Choroid plexus epithelial cell (primary cell): ENCODE measurements around the gene SHMT2.

Source experiments
- DNase-seq: peaks from one replicate; pipeline ENCODE4 v3.0.0-alpha.2; 2010; ENCODE audit warnings: low read depth
- H3K4me3 ChIP-seq: 2 replicates; pipeline ENCODE4 v1.5.1; 2011; ENCODE audit warnings: low read depth, mild to moderate bottlenecking, control low read depth, low read length, moderate library complexity
- CTCF ChIP-seq: conservative IDR thresholded peaks from 2 replicates; pipeline ENCODE4 v1.5.1; 2011; ENCODE audit warnings: low read depth, mild to moderate bottlenecking, control low read depth, inconsistent platforms, low read length, moderate library complexity

SHMT2 gene

GRCh38 chr12:57233357-57234232 is 4.1 kb downstream of the SHMT2 start:
- no peak overlapping the region for H3K4me3 ChIP-seq
- TF ChIP-seq CTCF = no peak
- peak; percentile 86 for DNase-seq

- TF ChIP-seq CTCF = no peak
- no peak overlapping the region for H3K4me3 ChIP-seq
- no peak for DNase-seq
These were observed 4.7 kb downstream of the SHMT2 start for GRCh38 chr12:57234233-57234570.

- DNase-seq = no peak
- no peak for TF ChIP-seq CTCF
- no peak overlapping the region for H3K4me3 ChIP-seq
These were observed 5.1 kb downstream of the SHMT2 start for GRCh38 chr12:57234571-57235016.

- H3K4me3 ChIP-seq = no peak overlapping the region
- DNase-seq = peak; percentile 85
- peak; percentile 14 for TF ChIP-seq CTCF
These were observed 5.7 kb downstream of the SHMT2 start for GRCh38 chr12:57235017-57235727.

GRCh38 chr12:57235728-57236131 is 6.2 kb downstream of the SHMT2 start:
- no peak for DNase-seq
- TF ChIP-seq CTCF = no peak
- H3K4me3 ChIP-seq = no peak overlapping the region

- no peak for DNase-seq
- no peak overlapping the region for H3K4me3 ChIP-seq
- no peak for TF ChIP-seq CTCF
These were observed 6.9 kb downstream of the SHMT2 start for GRCh38 chr12:57236201-57236924.
